GM21447 (cell line): ENCODE results near the gene USP47.

Experiments used
- ATAC-seq: cut with Tn5 transposase; IDR thresholded peaks from one replicate; pipeline ENCODE4 v1.9.1; 2021; ENCODE audit not compliant: unreplicated experiment

USP47 gene

DNA sequence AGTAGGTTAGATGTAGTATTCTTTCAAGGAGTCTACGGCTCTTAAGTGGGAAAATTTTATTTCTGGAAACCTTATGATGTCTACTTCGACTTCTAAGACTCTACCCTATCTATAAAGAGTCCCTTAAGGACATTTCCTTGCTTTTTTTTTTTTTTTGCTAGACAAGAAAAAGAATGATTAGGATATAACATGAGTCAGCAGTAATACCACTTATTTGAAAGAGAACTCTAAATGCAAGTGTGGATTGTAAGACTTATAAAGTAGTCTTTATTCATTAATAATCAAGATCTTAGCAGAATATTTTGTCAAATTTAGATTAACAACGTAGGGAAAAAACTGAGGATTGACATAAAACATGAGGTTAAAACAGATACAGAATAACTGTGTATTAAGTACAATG, 95.7 kb downstream of the USP47 start:
- ATAC-seq = no peak

- ATAC-seq = no peak
Measured at GRCh38 chr11:11937957-11938356, 96.2 kb downstream of the USP47 start.

- no peak for ATAC-seq
Measured at GRCh38 chr11:11940551-11940950, 98.8 kb downstream of the USP47 start.

GRCh38 chr11:11942668-11943067, 100.9 kb downstream of the USP47 start:
- no peak for ATAC-seq

- no peak for ATAC-seq
Measured at GRCh38 chr11:11944444-11944843, 102.7 kb downstream of the USP47 start.

DNA sequence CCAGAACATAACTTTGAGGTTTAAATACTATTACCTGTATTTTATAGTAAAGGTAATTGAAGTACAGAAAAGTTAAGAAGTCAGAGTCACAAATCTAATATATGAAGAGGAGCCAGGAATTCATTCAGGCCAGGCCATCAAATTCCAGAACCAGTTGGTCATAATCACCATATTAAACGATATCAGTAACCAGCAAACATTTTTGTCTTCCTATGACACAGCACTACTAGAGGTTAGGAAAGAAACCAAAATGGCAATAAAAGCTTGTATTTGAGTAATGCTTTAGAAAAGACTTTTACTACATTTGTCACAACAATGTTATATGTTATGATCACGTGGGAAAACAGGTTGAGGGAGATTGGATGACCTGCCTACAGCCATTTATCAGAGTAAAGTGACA, 104.4 kb downstream of the USP47 start:
- ATAC-seq = no peak

GRCh38 chr11:11946878-11947277, 105.1 kb downstream of the USP47 start:
- no peak for ATAC-seq

DNA sequence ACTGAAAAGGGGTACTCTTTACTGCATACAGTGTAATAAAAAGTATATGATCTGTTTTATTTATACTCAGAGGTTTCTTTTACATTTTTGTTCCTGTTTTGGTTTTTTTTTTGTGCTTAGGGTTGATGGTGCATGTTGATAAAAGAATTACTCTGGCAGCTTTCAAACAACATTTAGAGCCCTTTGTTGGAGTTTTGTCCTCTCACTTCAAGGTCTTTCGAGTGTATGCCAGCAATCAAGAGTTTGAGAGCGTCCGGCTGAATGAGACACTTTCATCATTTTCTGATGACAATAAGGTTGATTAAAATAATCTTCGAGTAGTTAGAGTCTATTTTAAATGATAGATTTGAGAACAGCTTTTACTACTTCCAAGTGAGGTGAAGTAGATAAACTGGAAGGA, 106.1 kb downstream of the USP47 start:
- ATAC-seq = no peak

DNA sequence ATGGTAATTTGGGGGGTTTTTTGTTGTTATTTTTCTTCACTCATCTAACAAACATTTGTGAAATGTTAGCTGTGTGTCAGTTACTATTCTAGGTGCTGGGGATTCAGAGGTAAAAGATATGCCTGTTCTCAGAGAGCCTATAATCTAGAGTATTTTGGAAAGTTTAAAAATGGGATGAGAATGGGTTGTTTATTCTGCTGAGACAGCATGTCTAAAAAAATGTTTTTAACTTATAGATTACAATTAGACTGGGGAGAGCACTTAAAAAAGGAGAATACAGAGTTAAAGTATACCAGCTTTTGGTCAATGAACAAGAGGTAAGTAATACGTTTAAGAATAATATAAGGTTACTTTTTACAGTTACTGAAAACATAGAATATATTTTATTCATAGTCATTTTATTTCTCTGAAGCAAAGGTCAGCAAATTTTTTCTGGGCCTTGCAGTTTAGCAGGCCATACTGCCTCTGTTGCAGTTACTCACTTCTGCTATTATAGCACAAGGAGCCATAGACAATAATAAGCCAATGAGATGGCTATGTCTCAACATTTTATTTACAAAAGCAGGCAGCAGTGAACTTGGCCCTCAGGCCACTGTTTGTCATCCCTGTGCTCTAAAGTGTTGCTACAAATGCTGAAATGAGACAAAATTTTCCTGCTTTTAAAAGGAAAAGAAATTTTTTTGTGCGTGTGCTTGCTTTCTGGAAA, 106.6 kb downstream of the USP47 start:
- ATAC-seq = no peak

DNA sequence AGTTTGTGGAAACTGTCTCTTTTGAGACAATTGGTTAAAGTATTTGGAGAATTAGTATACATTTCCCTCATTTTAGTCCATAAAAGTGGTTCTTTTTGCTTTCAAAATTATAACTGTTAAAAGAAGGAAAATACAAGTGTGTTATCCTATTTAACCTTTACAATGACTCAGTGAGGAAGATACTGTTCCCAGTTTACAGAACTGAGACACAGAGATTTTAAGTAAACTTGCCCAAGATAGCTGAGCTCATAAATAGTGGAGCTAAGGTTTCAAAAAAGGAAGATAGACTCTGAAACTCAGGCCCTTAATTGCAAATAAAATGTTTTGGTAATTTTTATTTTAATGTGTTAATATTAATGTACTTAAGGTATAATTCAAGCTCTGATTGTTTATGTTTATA, 107.7 kb downstream of the USP47 start:
- no peak for ATAC-seq

DNA sequence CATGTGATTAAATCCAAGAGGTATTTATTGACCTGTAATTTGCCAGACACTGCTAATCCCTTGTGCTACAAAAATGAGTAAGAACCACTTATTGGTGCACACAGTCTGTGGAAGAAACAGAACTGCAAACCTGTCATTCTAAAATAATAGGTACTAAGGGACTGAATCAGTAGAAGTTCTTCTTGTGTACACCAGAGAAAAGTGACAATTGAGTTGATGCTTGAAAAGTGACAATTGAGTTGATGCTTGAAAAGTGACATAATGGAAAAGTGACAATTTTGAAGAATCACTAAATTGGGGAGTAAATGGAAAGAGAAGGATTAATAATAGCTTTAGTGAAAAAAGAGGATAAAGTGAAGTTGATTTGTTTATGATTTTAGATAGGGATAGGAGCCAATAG, 110.3 kb downstream of the USP47 start:
- no peak for ATAC-seq

GRCh38 chr11:11956006-11956405, 114.2 kb downstream of the USP47 start:
- no peak for ATAC-seq

GRCh38 chr11:11958403-11959231, 116.8 kb downstream of the USP47 start:
- ATAC-seq = no peak

GRCh38 chr11:11959601-11960000, 117.8 kb downstream of the USP47 start:
- no peak for ATAC-seq

GRCh38 chr11:11960687-11961086, 118.9 kb downstream of the USP47 start:
- ATAC-seq = no peak

DNA sequence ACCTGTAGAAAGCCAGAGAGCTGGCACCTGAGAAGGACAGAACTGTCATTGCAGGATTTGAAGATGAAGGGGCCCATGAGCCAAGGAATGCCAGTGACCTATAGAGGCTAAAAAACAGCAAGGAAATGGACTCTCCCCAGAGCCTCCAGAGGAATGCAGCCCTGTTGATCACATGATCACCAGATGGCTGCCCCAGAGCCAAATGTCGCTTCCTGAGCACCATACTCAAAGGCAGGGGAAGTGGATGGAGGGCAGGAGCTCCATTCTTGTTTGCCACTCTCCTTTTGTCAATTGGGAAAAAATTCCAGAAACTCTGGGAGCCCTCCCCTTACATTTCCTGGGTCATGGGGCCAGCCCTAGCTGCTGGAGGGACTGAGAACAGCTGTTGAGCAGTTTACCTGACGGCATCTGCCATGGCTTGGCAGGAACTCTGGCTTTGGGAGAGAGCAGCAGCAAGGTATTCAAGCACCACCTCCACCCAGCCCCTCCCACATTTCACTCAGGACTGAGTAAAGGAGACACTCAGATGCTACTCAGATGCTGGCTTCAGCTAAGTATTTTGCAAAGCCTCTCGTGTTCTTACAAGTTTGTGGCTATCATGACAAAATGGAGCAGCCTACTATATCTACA, 119.7 kb downstream of the USP47 start:
- no peak for ATAC-seq

- ATAC-seq = no peak
Measured at GRCh38 chr11:11963067-11963466, 121.3 kb downstream of the USP47 start.

DNA sequence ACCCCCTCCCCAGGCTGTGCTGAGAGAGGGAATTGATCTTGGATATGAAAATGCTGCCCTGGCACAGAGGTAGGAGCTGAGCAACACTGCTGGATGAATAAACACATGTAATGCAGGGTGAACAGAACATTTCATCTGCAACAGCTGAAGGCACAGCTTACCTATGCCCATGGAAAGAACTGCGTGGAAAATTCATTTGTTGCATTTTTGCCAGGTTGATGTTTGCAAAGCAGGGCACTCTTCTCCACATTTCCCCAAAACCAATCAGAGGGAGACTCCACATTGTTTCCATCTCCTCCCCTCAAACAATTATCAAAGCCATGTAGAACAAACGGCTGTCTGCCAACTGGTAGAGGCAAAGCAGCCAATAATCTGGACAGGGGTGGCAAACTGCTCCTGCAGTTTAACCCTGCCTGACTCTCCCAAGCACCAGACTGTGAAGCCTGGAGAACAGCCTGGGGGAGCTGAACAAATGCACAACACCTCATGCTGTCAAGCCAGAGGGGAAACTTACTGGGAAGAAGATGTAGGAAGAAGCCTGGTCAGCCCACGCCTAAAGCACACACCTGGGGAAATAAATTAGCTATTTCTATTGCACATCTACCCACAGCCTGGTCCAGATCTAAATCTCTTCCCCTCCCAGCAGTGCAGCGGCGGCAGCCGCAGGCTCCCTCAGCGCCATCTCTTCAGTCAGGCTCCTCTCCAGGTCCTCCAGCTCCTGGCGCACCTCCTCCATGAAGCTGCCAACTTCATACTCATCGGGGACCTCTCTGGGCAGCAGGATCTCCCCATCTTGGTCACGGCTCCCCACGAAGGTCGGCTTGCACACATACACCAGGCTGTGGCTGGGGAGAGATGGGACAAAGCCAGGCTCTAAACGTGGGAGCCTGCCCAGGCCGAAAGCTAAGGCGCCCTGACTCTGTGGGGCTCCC, 122.3 kb downstream of the USP47 start:
- ATAC-seq = no peak

DNA sequence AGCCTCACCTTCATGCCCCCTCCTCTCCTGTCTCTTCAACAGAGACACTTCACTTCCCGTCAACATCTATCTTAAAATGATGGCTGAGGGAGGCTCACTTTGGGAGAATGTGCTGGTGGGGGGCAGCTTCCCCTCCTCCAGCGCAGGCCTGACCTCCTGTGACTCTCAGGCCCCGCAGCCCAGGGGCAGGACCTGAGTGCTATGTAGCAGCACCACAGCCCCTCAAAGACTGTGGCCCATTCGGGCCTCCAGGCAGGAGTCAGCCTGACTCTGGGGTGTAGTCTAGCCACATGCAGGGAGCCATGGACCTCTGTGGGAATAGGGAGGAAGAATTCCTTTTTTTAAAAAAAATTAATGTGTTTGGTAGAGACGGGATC, 123.0 kb downstream of the USP47 start:
- ATAC-seq = no peak

DNA sequence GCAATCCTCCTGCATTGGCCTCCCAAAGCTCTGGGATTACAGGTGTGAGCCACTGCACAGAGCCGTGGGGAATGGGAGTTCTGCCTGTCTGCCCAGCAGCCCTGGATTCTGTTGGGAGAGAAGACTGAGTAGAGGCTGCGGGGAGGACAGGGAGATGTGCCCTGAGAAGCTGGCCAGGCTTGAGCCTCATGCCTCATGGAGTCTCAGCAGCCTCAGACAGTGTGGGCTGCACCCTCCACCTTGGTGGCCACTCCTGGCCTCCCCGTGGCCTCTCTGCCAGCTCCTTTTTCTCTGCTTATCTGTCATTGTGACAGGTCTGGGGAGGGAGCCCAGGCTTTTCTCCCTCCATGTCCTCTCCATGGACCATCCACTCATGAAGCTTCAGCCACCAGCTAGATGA, 123.4 kb downstream of the USP47 start:
- ATAC-seq = no peak
